H1 (cell line): ENCODE measurements around the gene TOR4A. TPM values are rescaled to one million over a fixed set of nuclear protein-coding genes. Genes with fewer than 3 reads are reported as not detected.

Experiments
- ATF2 ChIP-seq: IDR thresholded peaks from 2 replicates; pipeline ENCODE4 v1.6.1; 2012; ENCODE audit warnings: low read length, inconsistent platforms
- ATF3 ChIP-seq: IDR thresholded peaks from 2 replicates; pipeline ENCODE4 v1.6.1; 2011; ENCODE audit warnings: low read depth, mild to moderate bottlenecking, low read length; ENCODE audit not compliant: insufficient read depth
- BACH1 ChIP-seq: IDR thresholded peaks from 2 replicates; pipeline ENCODE4 v1.6.1; 2012; ENCODE audit warnings: low read length, improper control_type of control experiment
- CHD7 ChIP-seq: fragments of 300-600 bp; sonication (generic); IDR thresholded peaks from 2 replicates; pipeline ENCODE4 v1.7.1; 2012; ENCODE audit warnings: low read length, moderate library complexity, mild to moderate bottlenecking, inconsistent platforms; ENCODE audit not compliant: insufficient replicate concordance
- EP300 ChIP-seq, 2 experiments: IDR thresholded peaks; 1 replicate in 1 of 2; 2 replicates in 1 of 2; pipeline ENCODE4 v1.6.1; 2011 to 2012; ENCODE audit warnings: low read depth in 2 of 2, low read length in 2 of 2, mild to moderate bottlenecking in 2 of 2, borderline replicate concordance in 1 of 2, inconsistent platforms in 1 of 2, moderate library complexity in 1 of 2
- RAD21 ChIP-seq, 2 experiments: IDR thresholded peaks in 1 of 2; conservative IDR thresholded peaks in 1 of 2; 2 replicates each; pipeline ENCODE4 v1.6.1; 2011; ENCODE audit warnings: low read depth in 2 of 2, low read length in 2 of 2, improper control_type of control experiment in 1 of 2, inconsistent platforms in 1 of 2, mild to moderate bottlenecking in 1 of 2, moderate library complexity in 1 of 2
- SP4 ChIP-seq: IDR thresholded peaks from 2 replicates; pipeline ENCODE4 v1.6.1; 2012; ENCODE audit warnings: low read length, inconsistent platforms
- polyA plus RNA-seq, 7 experiments: library from polyadenylated mRNA; depleted of rRNA in 3 of 7; stranded (reverse) in 5 of 7; unstranded in 2 of 7; fragments of >200 nt in 5 of 7; fragments of 200-250 nt in 2 of 7; gene quantifications; 1 replicate in 5 of 7; 2 replicates in 1 of 7; 4 replicates in 1 of 7; pipeline versions ENCODE4 v1.2.1 to v1.2.3, GENCODE V29; 2011 to 2013; ENCODE audit warnings: missing spikeins in 2 of 7, mixed read lengths in 2 of 7
- total RNA-seq: library from RNA; stranded (reverse); fragmentation: NEBNext Ultra II Directional; extraction: Animal tissue kit (Norgen Biotek cat#: 25700); gene quantifications from 2 replicates; pipeline ENCODE4 v1.2.1, GENCODE V29; 2021

TOR4A gene
- total and polyA plus RNA-seq, 2 of the 8 experiments (the other 6 are each of a cell fraction or from before 2014, with no cell fraction given) = 8.4 to 9.3 TPM

- TF ChIP-seq CHD7 (no peak), SP4 (no peak; the same call in 1 of the 2 replicates), EP300 (IDR thresholded peaks at IDR 0.05; ENCODE audit: borderline replicate concordance in 1 of 2, low read depth in 2 of 2, low read length in 2 of 2) (no peak), BACH1 (no peak), ATF2 (no peak), ATF3 (no peak), RAD21 (IDR thresholded peaks at IDR 0.05 in 1 of 2, conservative IDR thresholded peaks at IDR 0.05 in 1 of 2; ENCODE audit: low read depth in 2 of 2, low read length in 2 of 2) (no peak)
Measured at GRCh38 chr9:137240841-137241489, 36.6 kb upstream of the TOR4A start, which contains the start of gene TUBB4B (continued).
